Keratinocyte (primary cell): ENCODE measurements around the gene CLCN4. TPM values are rescaled to one million over a fixed set of nuclear protein-coding genes. Genes with fewer than 3 reads are reported as not detected.

Experiments used
- DNase-seq: peaks from one replicate; pipeline ENCODE4 v3.0.0-alpha.2; 2011; ENCODE audit warnings: low read depth, missing footprints, low spot score
- FAIRE-seq: peaks from 2 replicates; lab custom pipeline; 2011; peaks lifted over from hg19 to GRCh38; lab: Jason Lieb, UNC
- H2AFZ ChIP-seq: 2 replicates; pipeline ENCODE4 v1.6.0; 2012; ENCODE audit warnings: low read length, control low read depth, inconsistent platforms; ENCODE audit not compliant: control insufficient read depth
- H3K27ac ChIP-seq: 2 replicates; pipeline ENCODE4 v1.5.1; 2011; ENCODE audit warnings: low read length; ENCODE audit not compliant: control insufficient read depth, insufficient read depth
- H3K27me3 ChIP-seq: 3 replicates; pipeline ENCODE4 v1.6.0; 2011; ENCODE audit warnings: low read length; ENCODE audit not compliant: control insufficient read depth, insufficient read depth; ENCODE audit errors: extremely low read depth
- H3K36me3 ChIP-seq, 2 experiments: 2 replicates in 1 of 2; 3 replicates in 1 of 2; pipeline ENCODE4 v1.5.1; 2011; ENCODE audit warnings: low read length in 2 of 2, mild to moderate bottlenecking in 1 of 2; ENCODE audit not compliant: control insufficient read depth in 2 of 2, insufficient read depth in 2 of 2; ENCODE audit errors: extremely low read depth in 1 of 2
- H3K4me1 ChIP-seq: 3 replicates; pipeline ENCODE4 v1.5.1; 2011; ENCODE audit warnings: low read length; ENCODE audit not compliant: control insufficient read depth, insufficient read depth; ENCODE audit errors: extremely low read depth
- H3K4me2 ChIP-seq: 3 replicates; pipeline ENCODE4 v1.6.0; 2011; ENCODE audit warnings: low read depth, low read length; ENCODE audit not compliant: control insufficient read depth, insufficient read depth; ENCODE audit errors: extremely low read depth
- H3K4me3 ChIP-seq, 3 experiments: fragments of 200-600 bp in 1 of 3; sonication (generic) in 1 of 3; 2 replicates in 2 of 3; 3 replicates in 1 of 3; pipeline ENCODE4 v1.5.1; 2011 to 2016; ENCODE audit warnings: low read length in 3 of 3, mild to moderate bottlenecking in 3 of 3, control low read depth in 2 of 3, inconsistent platforms in 1 of 3, low read depth in 1 of 3, mixed read lengths in 1 of 3, mixed run types in 1 of 3, moderate library complexity in 1 of 3; ENCODE audit not compliant: control insufficient read depth in 2 of 3, insufficient read depth in 2 of 3; ENCODE audit errors: extremely low read depth in 1 of 3
- H3K79me2 ChIP-seq: 2 replicates; pipeline ENCODE4 v1.6.0; 2012; ENCODE audit warnings: low read length; ENCODE audit not compliant: control insufficient read depth, insufficient read depth
- H3K9ac ChIP-seq: 3 replicates; pipeline ENCODE4 v1.6.0; 2011; ENCODE audit warnings: low read length; ENCODE audit not compliant: control insufficient read depth, insufficient read depth; ENCODE audit errors: extremely low read depth
- H3K9me1 ChIP-seq: 3 replicates; pipeline ENCODE4 v1.6.0; 2011; ENCODE audit warnings: low read length; ENCODE audit not compliant: control insufficient read depth, insufficient read depth; ENCODE audit errors: extremely low read depth
- H3K9me3 ChIP-seq: 2 replicates; pipeline ENCODE4 v1.5.1; 2012; ENCODE audit warnings: low read depth, low read length; ENCODE audit not compliant: control insufficient read depth
- H4K20me1 ChIP-seq: 3 replicates; pipeline ENCODE4 v1.6.0; 2011; ENCODE audit warnings: low read length; ENCODE audit not compliant: control insufficient read depth, insufficient read depth; ENCODE audit errors: extremely low read depth
- CTCF ChIP-seq, 3 experiments: IDR thresholded peaks in 1 of 3; conservative IDR thresholded peaks in 1 of 3; optimal IDR thresholded peaks in 1 of 3; 2 replicates in 2 of 3; 3 replicates in 1 of 3; pipeline versions ENCODE3 to v1.5.1; 2011; ENCODE audit warnings: low read length in 3 of 3, mild to moderate bottlenecking in 3 of 3, moderate library complexity in 2 of 3, control low read depth in 1 of 3, inconsistent platforms in 1 of 3; ENCODE audit not compliant: insufficient read depth in 2 of 3; ENCODE audit errors: extremely low read depth in 1 of 3
- EZH2 ChIP-seq: IDR thresholded peaks from one replicate; pipeline ENCODE4 v1.6.1; 2012; ENCODE audit warnings: inconsistent platforms, mild to moderate bottlenecking, low read length, moderate library complexity
- dilution Hi-C: fragments of 300-500 bp; cut with MboI; formaldehyde crosslinking; loops from one replicate; pipeline ENCODE4 v1.7.0; 2020; ENCODE audit warnings: low sequenced_read_pairs; ENCODE audit not compliant: extremely low pct_ligation_motif_present
- polyA plus RNA-seq, 5 experiments: library from polyadenylated mRNA; depleted of rRNA in 3 of 5; stranded (reverse) in 3 of 5; stranded (forward) in 1 of 5; unstranded in 1 of 5; fragments of >200 nt; gene quantifications; 1 replicate in 1 of 5; 2 replicates in 3 of 5; 3 replicates in 1 of 5; pipeline versions ENCODE4 v1.2.1 to v1.2.3, GENCODE V29; 2011 to 2012; ENCODE audit warnings: missing spikeins in 2 of 5, low read depth in 1 of 5, low replicate concordance in 1 of 5

CLCN4 gene
- polyA plus RNA-seq, 1 donor (not counting 4 experiments of a cell fraction or from before 2014, with no cell fraction given) = 0.24 TPM

- dilution Hi-C loops = no loop called here
- FAIRE-seq (no peak), DNase-seq (no peak)
- Histone ChIP-seq H3K27ac (no peak overlapping the region), H3K9me3 (no peaks in the 10 kb centered on the region), H3K79me2 (no peaks in the 10 kb centered on the region), H2AFZ (no peak overlapping the region), H3K27me3 (no peaks in the 10 kb centered on the region), H3K4me3 (no peak overlapping the region), H3K36me3 (no peaks in the 10 kb centered on the region), H3K4me1 (peaks cover 4% of the 10 kb centered on the region), H3K9me1 (no peaks in the 10 kb centered on the region), H3K4me2 (no peak overlapping the region), H4K20me1 (no peaks in the 10 kb centered on the region), H3K9ac (no peak overlapping the region)
- TF ChIP-seq CTCF (optimal IDR thresholded peaks at IDR 0.05 in 1 of 3, IDR thresholded peaks at IDR 0.05 in 1 of 3, conservative IDR thresholded peaks at IDR 0.05 in 1 of 3; ENCODE audit: extremely low read depth in 1 of 3, insufficient read depth in 2 of 3, low read length in 3 of 3) (no peak), EZH2 (no peak)
Measured at GRCh38 chrX:10246297-10246696, 89.5 kb downstream of the CLCN4 start.

- Histone ChIP-seq H3K36me3 (no peaks in the 10 kb centered on the region), H3K27ac (no peak overlapping the region), H3K4me1 (peaks cover 2% of the 10 kb centered on the region), H2AFZ (no peak overlapping the region), H3K9ac (no peak overlapping the region), H3K4me3 (no peak overlapping the region), H3K4me2 (no peak overlapping the region), H3K79me2 (no peaks in the 10 kb centered on the region), H3K9me3 (no peaks in the 10 kb centered on the region), H3K27me3 (no peaks in the 10 kb centered on the region), H4K20me1 (no peaks in the 10 kb centered on the region), H3K9me1 (no peaks in the 10 kb centered on the region)
- dilution Hi-C loops = no loop called here
- DNase-seq = no peak
- no peak for TF ChIP-seq EZH2
- no peak for TF ChIP-seq CTCF (optimal IDR thresholded peaks at IDR 0.05 in 1 of 3, IDR thresholded peaks at IDR 0.05 in 1 of 3, conservative IDR thresholded peaks at IDR 0.05 in 1 of 3; ENCODE audit: extremely low read depth in 1 of 3, insufficient read depth in 2 of 3, low read length in 3 of 3)
- no peak for FAIRE-seq
Measured at GRCh38 chrX:10246846-10247245, 90.1 kb downstream of the CLCN4 start.
